Keratinocyte (primary cell): ENCODE measurements around the gene EVL. TPM values are rescaled to one million over a fixed set of nuclear protein-coding genes. Genes with fewer than 3 reads are reported as not detected.

Experiments
- DNase-seq: peaks from one replicate; pipeline ENCODE4 v3.0.0-alpha.2; 2011; ENCODE audit warnings: low read depth, missing footprints, low spot score
- FAIRE-seq: peaks from 2 replicates; lab custom pipeline; 2011; peaks lifted over from hg19 to GRCh38; lab: Jason Lieb, UNC
- H2AFZ ChIP-seq: 2 replicates; pipeline ENCODE4 v1.6.0; 2012; ENCODE audit warnings: low read length, control low read depth, inconsistent platforms; ENCODE audit not compliant: control insufficient read depth
- H3K27ac ChIP-seq: 2 replicates; pipeline ENCODE4 v1.5.1; 2011; ENCODE audit warnings: low read length; ENCODE audit not compliant: control insufficient read depth, insufficient read depth
- H3K27me3 ChIP-seq: 3 replicates; pipeline ENCODE4 v1.6.0; 2011; ENCODE audit warnings: low read length; ENCODE audit not compliant: control insufficient read depth, insufficient read depth; ENCODE audit errors: extremely low read depth
- H3K36me3 ChIP-seq, 2 experiments: 2 replicates in 1 of 2; 3 replicates in 1 of 2; pipeline ENCODE4 v1.5.1; 2011; ENCODE audit warnings: low read length in 2 of 2, mild to moderate bottlenecking in 1 of 2; ENCODE audit not compliant: control insufficient read depth in 2 of 2, insufficient read depth in 2 of 2; ENCODE audit errors: extremely low read depth in 1 of 2
- H3K4me1 ChIP-seq: 3 replicates; pipeline ENCODE4 v1.5.1; 2011; ENCODE audit warnings: low read length; ENCODE audit not compliant: control insufficient read depth, insufficient read depth; ENCODE audit errors: extremely low read depth
- H3K4me2 ChIP-seq: 3 replicates; pipeline ENCODE4 v1.6.0; 2011; ENCODE audit warnings: low read depth, low read length; ENCODE audit not compliant: control insufficient read depth, insufficient read depth; ENCODE audit errors: extremely low read depth
- H3K4me3 ChIP-seq, 3 experiments: fragments of 200-600 bp in 1 of 3; sonication (generic) in 1 of 3; 2 replicates in 2 of 3; 3 replicates in 1 of 3; pipeline ENCODE4 v1.5.1; 2011 to 2016; ENCODE audit warnings: low read length in 3 of 3, mild to moderate bottlenecking in 3 of 3, control low read depth in 2 of 3, inconsistent platforms in 1 of 3, low read depth in 1 of 3, mixed read lengths in 1 of 3, mixed run types in 1 of 3, moderate library complexity in 1 of 3; ENCODE audit not compliant: control insufficient read depth in 2 of 3, insufficient read depth in 2 of 3; ENCODE audit errors: extremely low read depth in 1 of 3
- H3K79me2 ChIP-seq: 2 replicates; pipeline ENCODE4 v1.6.0; 2012; ENCODE audit warnings: low read length; ENCODE audit not compliant: control insufficient read depth, insufficient read depth
- H3K9ac ChIP-seq: 3 replicates; pipeline ENCODE4 v1.6.0; 2011; ENCODE audit warnings: low read length; ENCODE audit not compliant: control insufficient read depth, insufficient read depth; ENCODE audit errors: extremely low read depth
- H3K9me1 ChIP-seq: 3 replicates; pipeline ENCODE4 v1.6.0; 2011; ENCODE audit warnings: low read length; ENCODE audit not compliant: control insufficient read depth, insufficient read depth; ENCODE audit errors: extremely low read depth
- H3K9me3 ChIP-seq: 2 replicates; pipeline ENCODE4 v1.5.1; 2012; ENCODE audit warnings: low read depth, low read length; ENCODE audit not compliant: control insufficient read depth
- H4K20me1 ChIP-seq: 3 replicates; pipeline ENCODE4 v1.6.0; 2011; ENCODE audit warnings: low read length; ENCODE audit not compliant: control insufficient read depth, insufficient read depth; ENCODE audit errors: extremely low read depth
- EZH2 ChIP-seq: IDR thresholded peaks from one replicate; pipeline ENCODE4 v1.6.1; 2012; ENCODE audit warnings: inconsistent platforms, mild to moderate bottlenecking, low read length, moderate library complexity
- dilution Hi-C: fragments of 300-500 bp; cut with MboI; formaldehyde crosslinking; loops from one replicate; pipeline ENCODE4 v1.7.0; 2020; ENCODE audit warnings: low sequenced_read_pairs; ENCODE audit not compliant: extremely low pct_ligation_motif_present
- polyA plus RNA-seq, 5 experiments: library from polyadenylated mRNA; depleted of rRNA in 3 of 5; stranded (reverse) in 3 of 5; stranded (forward) in 1 of 5; unstranded in 1 of 5; fragments of >200 nt; gene quantifications; 1 replicate in 1 of 5; 2 replicates in 3 of 5; 3 replicates in 1 of 5; pipeline versions ENCODE4 v1.2.1 to v1.2.3, GENCODE V29; 2011 to 2012; ENCODE audit warnings: missing spikeins in 2 of 5, low read depth in 1 of 5, low replicate concordance in 1 of 5
- small RNA-seq, 3 experiments: library from RNA; depleted of rRNA; stranded (forward); fragments of <200 nt; gene quantifications; one replicate each; pipeline ENCODE3, GENCODE V24; 2012; ENCODE audit warnings: low read depth in 3 of 3, low replicate concordance in 1 of 3; ENCODE audit not compliant: insufficient read length in 3 of 3
- TF ChIP-seq, protein P1 (sequence below), 3 experiments: IDR thresholded peaks in 1 of 3; conservative IDR thresholded peaks in 1 of 3; optimal IDR thresholded peaks in 1 of 3; 2 replicates in 2 of 3; 3 replicates in 1 of 3; pipeline versions ENCODE3 to v1.5.1; 2011; ENCODE audit warnings: low read length in 3 of 3, mild to moderate bottlenecking in 3 of 3, moderate library complexity in 2 of 3, control low read depth in 1 of 3, inconsistent platforms in 1 of 3; ENCODE audit not compliant: insufficient read depth in 2 of 3; ENCODE audit errors: extremely low read depth in 1 of 3

EVL gene
- polyA plus RNA-seq, 1 donor (not counting 4 experiments of a cell fraction or from before 2014, with no cell fraction given): 12.0 TPM

- no peaks in the 10 kb centered on the region for H3K36me3 ChIP-seq
- H3K79me2 ChIP-seq: no peaks in the 10 kb centered on the region
- H3K4me1 ChIP-seq: peaks cover 12% of the 10 kb centered on the region
- H2AFZ ChIP-seq: peak overlapping the region; percentile 95
- DNase-seq (no peak), FAIRE-seq (no peak)
- H4K20me1 ChIP-seq: no peaks in the 10 kb centered on the region
- H3K27ac ChIP-seq: peak overlapping the region; percentile 69
- H3K4me3 ChIP-seq: peak overlapping the region; percentile 23 to 65 (median 32)
- no peaks in the 10 kb centered on the region for H3K27me3 ChIP-seq
- peak overlapping the region; percentile 82 for H3K9ac ChIP-seq
- H3K9me1 ChIP-seq: no peaks in the 10 kb centered on the region
- TF ChIP-seq, protein P1, sequence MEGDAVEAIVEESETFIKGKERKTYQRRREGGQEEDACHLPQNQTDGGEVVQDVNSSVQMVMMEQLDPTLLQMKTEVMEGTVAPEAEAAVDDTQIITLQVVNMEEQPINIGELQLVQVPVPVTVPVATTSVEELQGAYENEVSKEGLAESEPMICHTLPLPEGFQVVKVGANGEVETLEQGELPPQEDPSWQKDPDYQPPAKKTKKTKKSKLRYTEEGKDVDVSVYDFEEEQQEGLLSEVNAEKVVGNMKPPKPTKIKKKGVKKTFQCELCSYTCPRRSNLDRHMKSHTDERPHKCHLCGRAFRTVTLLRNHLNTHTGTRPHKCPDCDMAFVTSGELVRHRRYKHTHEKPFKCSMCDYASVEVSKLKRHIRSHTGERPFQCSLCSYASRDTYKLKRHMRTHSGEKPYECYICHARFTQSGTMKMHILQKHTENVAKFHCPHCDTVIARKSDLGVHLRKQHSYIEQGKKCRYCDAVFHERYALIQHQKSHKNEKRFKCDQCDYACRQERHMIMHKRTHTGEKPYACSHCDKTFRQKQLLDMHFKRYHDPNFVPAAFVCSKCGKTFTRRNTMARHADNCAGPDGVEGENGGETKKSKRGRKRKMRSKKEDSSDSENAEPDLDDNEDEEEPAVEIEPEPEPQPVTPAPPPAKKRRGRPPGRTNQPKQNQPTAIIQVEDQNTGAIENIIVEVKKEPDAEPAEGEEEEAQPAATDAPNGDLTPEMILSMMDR (optimal IDR thresholded peaks at IDR 0.05 in 1 of 3, IDR thresholded peaks at IDR 0.05 in 1 of 3, conservative IDR thresholded peaks at IDR 0.05 in 1 of 3; ENCODE audit: extremely low read depth in 1 of 3, insufficient read depth in 2 of 3, low read length in 3 of 3): no peak
- TF ChIP-seq EZH2: no peak
- dilution Hi-C loops: no loop called here
- no peaks in the 10 kb centered on the region for H3K9me3 ChIP-seq
- H3K4me2 ChIP-seq: peak overlapping the region; percentile 87
These were observed 127.0 kb downstream of the EVL start for GRCh38 chr14:100192250-100192671.

DNA sequence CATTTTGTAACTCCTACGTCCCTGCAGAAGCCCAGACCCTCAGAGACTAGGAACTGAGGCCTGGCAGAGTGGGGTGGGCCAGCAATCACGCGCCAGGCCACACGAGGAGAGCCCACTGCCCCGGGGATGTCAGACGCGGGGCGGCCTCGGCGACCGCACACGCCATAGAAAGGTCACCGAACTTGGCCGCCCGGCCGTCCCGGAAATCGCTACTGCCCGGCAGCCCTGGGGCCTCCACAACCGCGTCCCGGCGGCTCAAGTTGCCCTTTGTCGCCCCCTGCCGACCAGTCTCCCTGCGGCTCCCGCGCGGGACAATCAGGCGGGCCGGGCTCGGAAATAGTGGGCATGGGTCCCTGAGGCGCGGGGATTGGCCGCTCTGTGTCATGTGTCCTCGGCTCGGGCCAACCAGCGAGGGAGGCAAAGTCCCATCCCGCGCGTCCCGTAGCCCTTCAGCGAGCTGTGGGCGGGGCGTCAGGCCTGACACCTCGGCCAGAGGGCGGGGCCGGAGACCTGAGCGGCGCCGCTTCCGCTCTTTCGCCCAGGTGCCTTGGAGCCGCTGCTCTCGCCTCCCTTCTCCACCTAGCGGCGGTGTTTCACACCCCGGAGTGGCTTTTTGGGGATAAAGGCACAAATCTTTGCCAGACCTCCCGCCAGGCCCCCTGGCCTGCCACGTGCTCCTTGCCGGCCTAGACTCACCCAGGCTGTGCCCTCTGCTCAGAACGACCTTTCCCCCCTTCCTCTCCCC, 127.6 kb downstream of the EVL start:
- H3K9me3 ChIP-seq: no peaks in the 10 kb centered on the region
- peak overlapping the region; percentile 87 for H3K4me2 ChIP-seq
- H3K36me3 ChIP-seq: no peaks in the 10 kb centered on the region
- DNase-seq (peak; percentile 88), FAIRE-seq (peak; percentile 9)
- H3K27ac ChIP-seq: peak overlapping the region; percentile 69
- peaks cover 12% of the 10 kb centered on the region for H3K4me1 ChIP-seq
- H3K9ac ChIP-seq: peak overlapping the region; percentile 82
- H3K79me2 ChIP-seq: no peaks in the 10 kb centered on the region
- TF ChIP-seq, protein P1 (optimal IDR thresholded peaks at IDR 0.05 in 1 of 3, IDR thresholded peaks at IDR 0.05 in 1 of 3, conservative IDR thresholded peaks at IDR 0.05 in 1 of 3; ENCODE audit: extremely low read depth in 1 of 3, insufficient read depth in 2 of 3, low read length in 3 of 3): peak; percentile 59 to 89 (median 83)
- no peak for TF ChIP-seq EZH2
- H3K4me3 ChIP-seq: peak overlapping the region; percentile 23 to 65 (median 35)
- no peaks in the 10 kb centered on the region for H3K27me3 ChIP-seq
- H2AFZ ChIP-seq: peak overlapping the region; percentile 97
- H4K20me1 ChIP-seq: no peaks in the 10 kb centered on the region
- no peaks in the 10 kb centered on the region for H3K9me1 ChIP-seq
- dilution Hi-C loops: no loop called here

Small RNA genes within 50 kb of the gene (small RNA-seq; reads per million reads assigned to genes)
- gene MIR151B (0.07 to 0.33 (median 0.25) reads per million in 3 experiments), gene MIR342 (6.6 to 583 (median 146) reads per million in 3 experiments)

Other genes starting within 250 kb of the EVL start
- 0.34 to 0.59 TPM (median 0.46 TPM) in 3 replicates for gene DEGS2, start 94.2 kb downstream of the EVL start, polyA plus RNA-seq
- 34.9 to 65.6 TPM (median 38.3 TPM) in 3 replicates for gene YY1, start 173.7 kb downstream of the EVL start, polyA plus RNA-seq
- 11.1 to 46.2 TPM (median 16.3 TPM) in 3 replicates for gene SLC25A29, start 241.0 kb downstream of the EVL start, polyA plus RNA-seq